Stimulated activated CD8-positive, alpha-beta memory T cell treated with anti-CD3 and anti-CD28 coated beads, Interleukin-15, amount 100 ng/mL, for 48 hours (primary cell): ENCODE data around the gene SEPTIN5.

ENCODE experiments used
- DNase-seq, 2 donors: peaks; one replicate each; pipeline ENCODE4 v3.0.0-alpha.2; 2020; ENCODE audit warnings: low read depth in 2 of 2

The SEPTIN5 gene

DNA sequence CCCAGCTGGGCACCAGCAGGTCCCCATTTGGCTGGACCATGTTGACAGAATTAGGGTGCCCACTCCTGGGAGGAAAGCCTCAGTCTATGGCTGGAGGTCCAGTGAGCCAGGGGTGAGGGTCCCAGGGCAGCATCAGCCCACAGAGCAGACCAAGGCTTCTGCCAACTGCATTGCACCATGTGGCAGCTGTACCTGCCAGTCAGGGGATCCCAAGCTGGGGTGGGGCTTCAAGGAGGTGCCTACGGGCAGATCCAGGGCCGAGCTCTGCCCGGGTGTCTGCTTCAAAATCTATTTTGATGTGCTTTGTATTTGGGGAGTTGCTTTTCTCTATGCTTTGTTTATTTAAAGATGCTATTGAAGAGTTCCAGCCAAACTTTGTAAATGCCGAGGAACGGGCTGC, 19.5 kb downstream of the SEPTIN5 start:
- no peak for DNase-seq

GRCh38 chr22:19734163-19734562, 19.9 kb downstream of the SEPTIN5 start:
- no peak for DNase-seq

DNA sequence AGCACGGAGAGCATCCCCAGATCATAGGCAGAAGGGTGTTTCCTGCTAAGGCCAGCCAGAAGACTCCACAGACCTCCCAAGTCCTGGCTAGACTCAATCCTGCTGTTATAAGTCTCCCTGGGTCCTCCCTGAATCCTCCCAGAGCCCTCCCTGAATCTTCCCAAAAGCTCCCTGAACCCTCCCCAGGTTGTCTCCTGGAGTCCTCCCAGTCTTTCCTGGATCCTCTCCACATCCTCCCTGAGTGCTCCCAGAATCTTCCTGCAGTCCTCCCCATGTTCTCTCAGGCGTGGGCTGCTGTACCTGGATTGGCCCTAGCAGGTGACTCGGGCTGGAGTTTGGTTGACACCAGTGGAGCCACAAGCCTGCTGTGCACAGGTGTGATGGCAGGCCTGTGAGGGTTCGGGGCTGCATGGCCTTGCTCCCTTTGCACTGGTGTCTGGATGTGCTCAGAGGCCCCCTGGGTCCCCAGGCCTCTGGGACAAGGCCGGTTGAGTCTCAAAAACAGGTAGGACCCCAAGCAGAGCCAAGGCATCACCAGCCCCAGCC, 20.6 kb downstream of the SEPTIN5 start:
- no peak for DNase-seq

DNA sequence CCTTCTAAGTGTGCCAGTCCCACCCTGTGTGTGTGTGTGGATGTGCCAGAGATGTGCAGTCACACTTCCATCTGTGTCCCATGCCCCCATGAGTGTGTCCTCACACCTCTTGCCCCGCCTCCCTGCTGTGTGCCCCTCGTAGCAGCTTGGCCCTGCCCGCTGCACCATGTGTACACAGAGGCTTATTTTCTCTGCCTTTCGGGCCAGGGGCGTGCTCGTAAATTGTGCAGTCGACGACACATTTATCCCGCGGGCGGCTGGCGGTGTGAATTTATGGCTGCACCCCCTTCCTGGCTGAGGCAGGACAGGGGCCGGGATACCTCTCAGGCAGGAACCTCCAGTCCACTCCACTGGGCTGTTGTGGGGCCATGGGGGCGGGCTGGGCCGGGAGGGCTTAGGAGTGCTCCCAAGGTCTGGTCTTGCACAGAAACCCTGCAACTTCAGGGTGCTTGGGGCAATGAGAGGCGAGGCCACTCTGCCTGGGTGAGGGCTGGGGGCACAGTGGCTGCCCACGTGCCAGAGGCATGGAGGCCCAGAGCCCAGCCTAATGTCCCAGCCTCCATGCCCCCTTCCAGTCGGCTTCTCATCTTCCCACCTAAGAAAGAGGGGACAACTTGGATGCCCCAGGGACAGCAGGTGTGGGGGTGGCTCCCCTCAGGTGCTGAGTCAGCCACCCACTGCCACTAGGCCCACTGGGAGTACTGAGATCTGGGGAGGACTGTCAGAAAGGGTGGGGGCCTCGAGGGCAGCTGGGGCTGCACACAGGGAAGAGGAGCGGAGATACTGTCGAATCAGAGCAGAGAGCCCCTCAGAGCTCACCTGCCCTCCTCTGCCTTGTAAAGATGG, 21.6 kb downstream of the SEPTIN5 start:
- no peak for DNase-seq

GRCh38 chr22:19737846-19738663, 23.8 kb downstream of the SEPTIN5 start:
- no peak for DNase-seq

GRCh38 chr22:19738664-19739447, 24.6 kb downstream of the SEPTIN5 start:
- no peak for DNase-seq

DNA sequence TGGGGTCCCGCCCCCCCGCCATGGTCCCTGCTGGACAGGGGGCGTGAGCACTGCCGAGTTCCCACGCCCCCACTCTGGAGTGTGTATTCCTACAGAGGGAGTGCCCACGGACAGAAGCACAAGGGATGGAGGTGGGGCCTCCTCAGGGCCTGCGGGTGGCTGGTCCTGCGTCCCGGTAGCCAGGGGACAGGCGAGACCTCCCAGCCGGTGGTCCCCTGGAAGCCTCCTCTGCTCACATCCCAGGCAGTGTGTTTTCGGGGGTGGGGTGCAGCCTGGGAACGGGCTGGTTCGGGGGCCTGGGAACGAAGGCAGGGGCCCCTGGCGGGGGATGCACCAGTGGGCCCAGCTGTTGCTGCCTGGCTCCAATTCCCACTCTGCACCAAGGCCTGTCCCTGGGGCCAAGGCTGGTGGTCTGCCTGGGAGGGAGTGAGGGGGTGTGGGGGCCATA, 25.2 kb downstream of the SEPTIN5 start:
- no peak for DNase-seq

GRCh38 chr22:19739911-19740449, 25.7 kb downstream of the SEPTIN5 start:
- no peak for DNase-seq

DNA sequence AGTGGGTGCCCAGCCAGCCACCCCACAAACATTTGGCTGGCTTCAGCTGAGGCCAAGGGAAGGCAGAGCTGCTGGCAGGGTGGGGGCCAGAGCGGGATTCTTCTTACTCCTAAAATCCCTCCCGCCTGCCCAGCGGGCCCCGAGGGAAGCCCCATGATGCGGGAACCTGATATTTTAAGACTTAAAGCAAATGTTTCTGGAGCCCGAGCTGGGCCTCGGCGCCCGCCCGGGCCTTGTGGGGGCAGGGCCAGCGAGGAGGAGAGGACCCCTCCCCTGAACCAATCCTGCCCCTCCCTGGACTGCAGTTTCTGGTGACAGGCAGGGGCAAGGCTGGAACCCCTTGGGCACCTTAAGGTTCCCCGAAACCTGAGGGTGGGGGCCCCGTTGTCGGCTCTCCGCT, 26.3 kb downstream of the SEPTIN5 start:
- DNase-seq = no peak

DNA sequence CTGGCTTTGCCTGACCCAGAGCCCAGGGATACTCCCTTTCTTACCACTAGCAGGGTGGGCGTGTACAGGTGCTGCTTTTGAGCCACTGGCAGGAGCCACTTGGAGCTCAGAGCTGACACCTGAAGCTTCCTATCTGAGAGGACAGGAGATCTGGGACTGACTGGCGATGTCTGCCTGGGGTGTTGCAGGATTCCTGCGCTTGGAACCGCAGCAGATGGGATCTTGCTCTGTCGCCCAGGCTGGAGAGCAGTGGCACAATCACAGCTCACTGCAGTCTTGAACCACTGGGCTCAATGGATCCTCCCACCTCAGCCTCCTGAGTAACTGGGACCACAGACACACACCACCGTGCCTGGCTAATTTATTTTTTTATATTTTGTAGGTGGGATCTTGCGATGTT, 26.8 kb downstream of the SEPTIN5 start:
- no peak for DNase-seq

- DNase-seq = no peak
These were observed 28.1 kb downstream of the SEPTIN5 start for GRCh38 chr22:19742160-19743066.

- DNase-seq = no peak
These were observed 28.8 kb downstream of the SEPTIN5 start for GRCh38 chr22:19743081-19743480.

DNA sequence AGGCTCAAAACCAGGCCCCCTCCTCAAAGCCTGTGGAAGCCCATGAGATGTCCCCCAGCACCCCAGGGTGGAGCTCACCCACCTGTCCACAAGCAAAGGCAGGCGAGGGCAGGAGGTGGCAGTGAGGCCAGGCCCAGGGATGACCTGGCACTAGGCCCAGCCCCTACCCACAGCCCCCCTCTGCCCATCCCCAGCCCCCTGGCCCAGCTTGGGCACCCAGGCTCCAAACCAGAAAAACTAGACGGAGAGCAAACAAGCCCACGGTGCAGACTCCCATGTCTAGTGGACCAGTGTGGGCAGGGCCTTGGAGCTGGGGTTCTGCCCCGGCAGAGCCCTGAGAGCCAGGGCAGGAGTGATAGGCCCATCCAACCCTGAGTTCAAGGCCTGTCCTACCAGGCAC, 29.3 kb downstream of the SEPTIN5 start:
- no peak for DNase-seq

DNA sequence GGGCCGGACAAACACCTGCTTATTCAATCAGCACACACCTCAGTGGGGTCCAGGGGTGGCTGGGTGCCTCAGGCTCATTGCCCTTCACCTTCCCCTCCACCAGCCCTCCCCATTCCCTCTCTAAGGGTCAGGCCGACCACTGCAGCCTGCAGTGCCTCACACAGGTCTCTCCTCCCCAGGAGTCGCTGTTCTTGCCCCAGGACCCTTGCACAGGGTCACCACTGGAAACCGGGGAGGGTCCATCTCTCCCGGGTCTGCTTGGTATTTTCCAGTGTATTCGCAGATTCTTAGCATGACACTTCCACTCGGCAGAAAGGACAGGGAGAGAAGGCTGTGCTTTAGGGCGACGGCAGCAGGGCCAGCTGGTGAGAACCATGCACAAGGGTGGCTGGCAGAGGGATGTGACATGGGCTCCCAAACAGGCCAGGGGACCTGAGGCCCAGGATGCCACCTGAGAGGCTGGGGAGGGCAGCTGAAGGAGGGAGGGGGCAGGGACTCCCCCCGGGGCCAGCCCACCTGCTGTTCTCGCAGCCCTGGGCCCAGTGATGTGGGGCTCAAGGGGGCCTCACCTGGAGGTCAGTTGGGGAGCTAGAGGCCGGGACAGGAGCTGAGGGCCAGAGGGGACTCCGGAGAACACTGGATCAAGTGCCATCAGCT, 30.2 kb downstream of the SEPTIN5 start:
- no peak for DNase-seq

GRCh38 chr22:19745155-19746101, 31.1 kb downstream of the SEPTIN5 start:
- no peak for DNase-seq

DNA sequence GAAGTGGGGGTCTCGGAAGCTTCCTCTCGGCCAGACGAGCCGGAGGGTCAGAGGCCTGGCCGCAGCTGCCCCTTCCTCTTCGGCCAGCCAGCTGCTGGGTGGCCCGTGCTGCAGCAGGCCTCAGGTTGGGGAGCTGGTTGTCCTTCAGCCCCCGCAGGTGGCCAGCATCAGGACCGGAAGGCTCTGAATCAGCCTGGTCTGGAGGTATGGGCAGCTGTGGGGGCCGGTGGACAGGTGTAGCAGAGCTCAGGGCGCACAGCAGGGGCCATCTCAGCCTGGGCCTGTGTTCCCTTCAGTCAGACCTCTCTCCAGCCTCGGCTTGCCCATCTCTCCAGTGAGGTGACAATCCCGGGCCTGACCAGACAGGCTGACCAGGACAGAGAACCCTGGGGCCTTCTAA, 32.4 kb downstream of the SEPTIN5 start:
- DNase-seq = no peak

GRCh38 chr22:19747551-19747950, 33.2 kb downstream of the SEPTIN5 start:
- no peak for DNase-seq

DNA sequence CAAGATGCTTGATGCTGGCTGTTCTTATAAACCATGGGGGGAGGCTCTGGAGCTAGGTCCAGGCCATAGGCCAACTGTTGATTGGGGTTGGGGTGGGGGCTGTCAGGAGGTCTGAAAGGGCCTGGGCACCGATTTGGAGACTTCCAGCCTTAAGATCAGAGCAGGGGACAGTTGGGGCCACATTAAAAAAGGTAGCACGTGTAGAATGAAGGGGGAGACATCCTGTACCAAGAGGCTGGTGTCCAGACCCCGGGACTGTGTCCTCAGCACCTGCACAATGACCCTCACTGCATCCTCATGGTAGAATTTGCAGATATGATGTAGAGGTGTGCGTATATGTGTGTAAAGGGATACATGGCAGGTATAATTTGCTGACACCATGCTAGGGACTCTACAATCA, 33.8 kb downstream of the SEPTIN5 start:
- DNase-seq = no peak
